Mucosa of rectum (tissue), 2 donors: ENCODE data around the gene PLA2G12A.

Experiments
- H3K27ac ChIP-seq, 2 donors: one replicate each; pipeline ENCODE4 v1.7.0; 2013; ENCODE audit warnings: inconsistent platforms in 2 of 2, low read depth in 2 of 2, low read length in 2 of 2
- H3K27me3 ChIP-seq, 2 donors: one replicate each; pipeline ENCODE4 v1.7.0; 2013; ENCODE audit warnings: low read length in 2 of 2; ENCODE audit not compliant: control insufficient read depth in 2 of 2, insufficient read depth in 2 of 2
- H3K36me3 ChIP-seq, 2 donors: one replicate each; pipeline ENCODE4 v1.7.0; 2013; ENCODE audit warnings: low read length in 2 of 2; ENCODE audit not compliant: control insufficient read depth in 2 of 2, insufficient read depth in 2 of 2
- H3K4me1 ChIP-seq, 2 donors: one replicate each; pipeline ENCODE4 v1.7.0; 2013; ENCODE audit warnings: low read length in 2 of 2, mild to moderate bottlenecking in 1 of 2; ENCODE audit not compliant: control insufficient read depth in 2 of 2, insufficient read depth in 2 of 2
- H3K4me3 ChIP-seq, 2 donors: one replicate each; pipeline ENCODE4 v1.7.0; 2013; ENCODE audit warnings: low read length in 2 of 2
- H3K9ac ChIP-seq, 2 donors: one replicate each; pipeline ENCODE4 v1.7.0; 2013; ENCODE audit warnings: low read length in 2 of 2, low read depth in 1 of 2, mild to moderate bottlenecking in 1 of 2
- H3K9me3 ChIP-seq, 2 donors: one replicate each; pipeline ENCODE4 v1.7.0; 2013; ENCODE audit warnings: low read length in 2 of 2; ENCODE audit not compliant: control insufficient read depth in 2 of 2
- donor health status: healthy.
- donor health status: Normal muscosa, but diverticular disease.

The PLA2G12A gene

DNA sequence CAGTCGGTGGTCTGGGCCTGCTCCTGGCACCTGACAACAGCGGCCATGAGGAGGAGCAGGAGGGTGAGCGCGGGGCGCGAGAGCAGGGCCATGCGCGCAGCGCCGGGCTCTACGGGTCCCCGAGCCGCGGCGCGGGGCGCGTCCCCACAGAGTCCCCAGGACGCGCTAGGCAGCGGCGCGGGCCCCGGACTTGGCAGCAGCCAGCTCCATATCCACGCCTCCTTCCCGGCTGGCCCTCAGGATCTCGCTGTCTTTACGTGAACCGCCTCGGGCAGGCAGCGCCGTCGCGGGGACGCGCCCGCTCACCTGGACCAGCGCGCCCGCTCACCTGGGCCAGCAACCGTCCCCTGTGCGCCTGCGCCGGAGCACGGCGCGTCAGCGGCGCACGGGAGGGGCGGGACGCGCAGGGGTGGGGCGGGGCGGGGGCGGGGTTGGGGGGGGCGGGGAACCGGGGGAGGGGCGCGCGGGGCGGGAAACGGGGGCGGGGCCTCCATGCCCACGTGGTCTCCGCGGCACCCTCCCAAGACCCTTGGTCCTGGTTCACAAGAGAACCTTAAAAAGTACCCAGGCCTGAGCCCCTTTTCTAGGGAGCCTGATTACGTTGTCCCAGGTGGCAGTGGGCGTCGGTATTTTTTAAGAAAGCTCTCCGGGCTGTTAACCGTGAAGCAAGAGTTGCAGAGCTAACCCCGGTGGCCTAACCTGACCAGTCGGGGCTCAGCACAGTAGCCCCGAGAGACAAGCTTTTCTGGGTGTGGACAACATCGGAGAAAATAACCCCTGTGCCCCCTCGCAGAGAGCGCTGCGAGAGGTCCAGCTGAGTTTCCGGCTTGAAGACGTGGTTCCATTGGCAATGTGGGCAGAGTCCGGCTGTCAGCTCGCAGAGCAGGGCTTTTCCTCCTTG lies at the start of gene PLA2G12A:
PLA2G12A (minus strand) TSS at position 353 of the 901 bp plus-strand sequence; CDS start at position 92, 261 bp downstream.
- H3K4me3 ChIP-seq: peak within 1 kb of the TSS; percentile 92 to 96
- H3K9me3 ChIP-seq: no peaks in the 10 kb centered on the region
- no peaks in the 10 kb centered on the region for H3K27me3 ChIP-seq
- peak within 1 kb of the TSS; percentile 91 to 96 for H3K9ac ChIP-seq
- H3K4me1 ChIP-seq: peaks cover 0 to 2% of the 10 kb centered on the region in 2 donors
- peak within 1 kb of the TSS; percentile 89 to 90 for H3K27ac ChIP-seq
- no peaks in the 10 kb centered on the region for H3K36me3 ChIP-seq

DNA sequence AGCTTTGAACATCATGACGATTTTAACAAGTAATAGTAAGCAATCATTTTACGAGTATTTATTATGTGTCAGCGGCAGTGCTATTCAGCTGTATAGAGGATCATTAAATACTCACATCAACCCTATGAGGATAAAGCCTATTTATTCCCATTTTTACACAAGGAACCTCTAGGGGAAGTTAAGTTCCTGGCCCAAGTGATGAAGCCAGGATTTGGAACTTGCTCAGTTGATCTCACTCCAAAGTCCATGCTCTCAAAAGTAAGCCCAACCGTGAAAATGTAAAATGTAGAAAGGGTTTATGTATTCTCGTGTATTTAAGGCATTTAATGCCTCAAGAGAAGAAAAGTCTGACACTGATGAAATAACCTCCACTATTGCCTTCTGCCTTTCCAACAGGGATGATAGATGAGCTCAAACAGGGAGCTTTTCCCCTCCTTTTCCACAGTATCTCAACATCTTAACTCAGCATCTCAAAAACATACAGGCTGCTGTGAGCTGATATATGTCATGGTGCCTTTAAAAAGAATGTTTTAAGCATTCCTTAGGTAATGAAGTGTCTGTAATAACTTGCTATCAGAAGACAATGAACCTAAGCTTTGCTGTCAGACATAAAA lies 35.0 kb upstream of the PLA2G12A start:
- Histone ChIP-seq H3K9me3 (no peaks in the 10 kb centered on the region), H3K36me3 (no peaks in the 10 kb centered on the region)

GRCh38 chr4:109764376-109764775 lies 34.5 kb upstream of the PLA2G12A start:
- no peaks in the 10 kb centered on the region for H3K27me3 ChIP-seq
- no peak overlapping the region for H3K27ac ChIP-seq
- no peak overlapping the region for H3K4me3 ChIP-seq
- no peaks in the 10 kb centered on the region for H3K36me3 ChIP-seq
- no peak overlapping the region for H3K9ac ChIP-seq
- H3K4me1 ChIP-seq: no peaks in the 10 kb centered on the region
- H3K9me3 ChIP-seq: no peaks in the 10 kb centered on the region

More for the DNA sequence above, 35.0 kb upstream of the PLA2G12A start:
- H3K4me1 ChIP-seq: no peaks in the 10 kb centered on the region
- H3K27ac ChIP-seq: no peak overlapping the region
- no peak overlapping the region for H3K4me3 ChIP-seq
- H3K9ac ChIP-seq: no peak overlapping the region
- H3K27me3 ChIP-seq: no peaks in the 10 kb centered on the region

- Histone ChIP-seq H3K9me3 (no peaks in the 10 kb centered on the region), H3K27me3 (no peaks in the 10 kb centered on the region), H3K9ac (no peak overlapping the region), H3K36me3 (no peaks in the 10 kb centered on the region), H3K4me3 (no peak overlapping the region), H3K4me1 (no peaks in the 10 kb centered on the region), H3K27ac (no peak overlapping the region)
Measured at GRCh38 chr4:109760682-109761081, 30.8 kb upstream of the PLA2G12A start.

- Histone ChIP-seq H3K4me3 (no peak overlapping the region), H3K4me1 (no peaks in the 10 kb centered on the region), H3K36me3 (no peaks in the 10 kb centered on the region), H3K9me3 (no peaks in the 10 kb centered on the region), H3K9ac (no peak overlapping the region), H3K27ac (no peak overlapping the region), H3K27me3 (no peaks in the 10 kb centered on the region)
Measured at GRCh38 chr4:109755656-109756055, 25.8 kb upstream of the PLA2G12A start.

GRCh38 chr4:109754093-109754857 lies 24.4 kb upstream of the PLA2G12A start:
- Histone ChIP-seq H3K27ac (no peak overlapping the region), H3K9ac (no peak overlapping the region), H3K4me3 (no peak overlapping the region), H3K27me3 (no peaks in the 10 kb centered on the region), H3K4me1 (no peaks in the 10 kb centered on the region), H3K9me3 (no peaks in the 10 kb centered on the region), H3K36me3 (no peaks in the 10 kb centered on the region)

DNA sequence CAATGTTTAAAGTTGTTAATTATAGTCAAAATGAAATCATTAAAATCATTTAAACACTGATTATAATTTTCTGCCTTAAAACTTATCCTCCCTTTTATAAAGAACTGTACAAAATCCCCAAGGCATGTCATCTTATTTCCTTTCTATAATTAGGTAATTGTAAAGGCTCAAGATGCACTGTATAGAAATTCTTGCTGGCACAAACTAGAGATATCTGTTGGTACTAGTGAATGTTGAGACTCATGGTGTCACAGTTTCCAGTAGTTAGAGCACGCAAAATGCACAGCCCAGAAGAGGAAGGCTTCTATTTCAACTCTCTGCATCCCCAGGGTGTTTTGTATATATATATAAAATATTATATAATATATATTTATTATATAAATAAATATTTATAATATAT lies 22.7 kb upstream of the PLA2G12A start:
- no peak overlapping the region for H3K27ac ChIP-seq
- no peak overlapping the region for H3K4me3 ChIP-seq
- no peak overlapping the region for H3K9ac ChIP-seq

GRCh38 chr4:109751852-109752251 lies 22.0 kb upstream of the PLA2G12A start:
- no peaks in the 10 kb centered on the region for H3K27me3 ChIP-seq
- H3K27ac ChIP-seq: no peak overlapping the region
- H3K9ac ChIP-seq: no peak overlapping the region
- no peaks in the 10 kb centered on the region for H3K36me3 ChIP-seq
- no peak overlapping the region for H3K4me3 ChIP-seq
- no peaks in the 10 kb centered on the region for H3K9me3 ChIP-seq
- H3K4me1 ChIP-seq: no peaks in the 10 kb centered on the region

More for the DNA sequence above, 22.7 kb upstream of the PLA2G12A start:
- Histone ChIP-seq H3K36me3 (no peaks in the 10 kb centered on the region), H3K9me3 (no peaks in the 10 kb centered on the region), H3K27me3 (no peaks in the 10 kb centered on the region), H3K4me1 (no peaks in the 10 kb centered on the region)

DNA sequence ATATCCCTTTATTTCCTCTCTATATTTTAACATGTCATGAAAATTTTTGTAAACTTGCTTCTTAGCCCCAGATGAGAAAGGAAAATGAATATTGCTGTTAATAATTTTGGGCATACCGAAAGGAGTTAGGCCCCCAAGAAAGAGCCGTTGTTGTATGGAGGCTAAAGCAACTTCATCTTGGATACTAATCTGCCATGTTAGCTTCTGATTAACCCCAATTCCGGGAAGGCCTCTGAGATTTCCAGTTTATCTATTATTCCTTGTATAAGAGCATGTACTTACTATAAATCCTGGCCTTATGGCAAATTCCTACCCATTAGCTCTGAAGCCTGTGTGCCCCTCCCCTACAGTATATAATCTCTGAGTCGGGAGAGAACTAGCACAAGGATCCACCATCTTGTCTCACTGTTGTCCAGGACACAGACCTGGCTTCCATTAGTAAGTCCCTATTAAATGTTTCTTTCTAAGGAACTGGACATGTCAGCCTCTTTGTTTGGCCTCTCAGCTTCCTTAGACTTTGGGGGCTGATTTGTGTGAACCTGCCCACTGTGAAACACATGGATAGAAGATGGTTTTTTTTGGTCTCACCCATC lies 20.9 kb upstream of the PLA2G12A start:
- no peak overlapping the region for H3K9ac ChIP-seq
- no peaks in the 10 kb centered on the region for H3K27me3 ChIP-seq
- H3K36me3 ChIP-seq: no peaks in the 10 kb centered on the region
- no peaks in the 10 kb centered on the region for H3K9me3 ChIP-seq
- H3K27ac ChIP-seq: no peak overlapping the region
- no peaks in the 10 kb centered on the region for H3K4me1 ChIP-seq
- H3K4me3 ChIP-seq: no peak overlapping the region
